Gastrocnemius medialis (tissue), 4 donors: ENCODE data around the gene MFSD6. TPM values are rescaled to one million over a fixed set of nuclear protein-coding genes. Genes with fewer than 3 reads are reported as not detected.

ENCODE experiments used
- ATAC-seq, 2 donors: fragments of 150-250 bp; one replicate each; pipeline ENCODE4 v1.9.1; 2016
- DNase-seq, 2 donors: peaks; one replicate each; pipeline ENCODE4 v3.0.0-alpha.2; 2019
- H3K27ac ChIP-seq, 4 donors: fragments of 200-600 bp; sonication (generic); 1 replicate in 1 of 4; 2 replicates in 3 of 4; pipeline ENCODE4 v1.5.1; 2016 to 2018; ENCODE audit warnings: mild to moderate bottlenecking in 2 of 4, moderate library complexity in 1 of 4
- H3K27me3 ChIP-seq, 3 donors: fragments of 200-600 bp; sonication (generic) in 2 of 3; 1 replicate in 1 of 3; 2 replicates in 2 of 3; pipeline versions ENCODE4 v1.5.1 to v1.6.0; 2016 to 2019; ENCODE audit warnings: mild to moderate bottlenecking in 1 of 3, moderate library complexity in 1 of 3
- H3K36me3 ChIP-seq, 2 donors: fragments of 200-600 bp; sonication (generic) in 1 of 2; one replicate each; pipeline ENCODE4 v1.5.1; 2017 to 2018
- H3K4me1 ChIP-seq, 2 donors: fragments of 200-600 bp; sonication (generic) in 1 of 2; one replicate each; pipeline ENCODE4 v1.5.1; 2016 to 2017; ENCODE audit warnings: mild to moderate bottlenecking in 2 of 2
- H3K4me3 ChIP-seq, 4 donors: fragments of 200-600 bp; sonication (generic) in 3 of 4; 1 replicate in 1 of 4; 2 replicates in 3 of 4; pipeline ENCODE4 v1.5.1; 2016 to 2019; ENCODE audit warnings: mild to moderate bottlenecking in 2 of 4
- H3K9me3 ChIP-seq, 3 donors: fragments of 200-600 bp; sonication (generic) in 2 of 3; 1 replicate in 1 of 3; 2 replicates in 2 of 3; pipeline ENCODE4 v1.5.1; 2016 to 2019
- POLR2A ChIP-seq, 2 donors: fragments of 450-650 bp; IDR thresholded peaks; one replicate each; pipeline ENCODE4 v1.6.1; 2017; ENCODE audit warnings: antibody characterized with exemption in 2 of 2, mild to moderate bottlenecking in 2 of 2, moderate library complexity in 2 of 2
- in situ Hi-C, 4 donors: fragments of 200-750 bp; cut with MboI; loops; one replicate each; pipeline versions ENCODE4 v1.15.0 to v1.8.0; 2017; ENCODE audit warnings: low sequenced_read_pairs in 4 of 4
- intact Hi-C: fragments of 100-400 bp; cut with DNase I; formaldehyde crosslinking; loops from one replicate; pipeline ENCODE4 v1.15.1; 2023; ENCODE audit warnings: low total_unique reads
- total RNA-seq, 4 donors: library from RNA; depleted of rRNA; stranded (reverse); fragments of >200 nt; gene quantifications; one replicate each; pipeline versions ENCODE4 v1.1.0 to v1.2.3, GENCODE V29; 2016
- TF ChIP-seq, protein P1 (sequence below), 5 experiments: fragments of 450-650 bp in 3 of 5; fragments of 200-600 bp in 2 of 5; sonication (generic) in 2 of 5; IDR thresholded peaks in 4 of 5; conservative IDR thresholded peaks in 1 of 5; 1 replicate in 4 of 5; 2 replicates in 1 of 5; pipeline ENCODE4 v1.5.1; 2016 to 2019; ENCODE audit warnings: antibody characterized with exemption in 5 of 5, mild to moderate bottlenecking in 3 of 5, moderate library complexity in 3 of 5

Gene MFSD6
- total RNA-seq, 4 donors from 2014 or later: 9.3 to 20.3 (median 12.5) TPM

- Histone ChIP-seq H3K36me3 (no peaks in the 10 kb centered on the region), H3K27ac (no peak overlapping the region), H3K27me3 (no peaks in the 10 kb centered on the region), H3K9me3 (no peaks in the 10 kb centered on the region), H3K4me3 (no peak overlapping the region), H3K4me1 (no peaks in the 10 kb centered on the region)
- no peak for ATAC-seq
- intact Hi-C loops: no loop called here
- no peak for DNase-seq
- in situ Hi-C loops: no loop called here
- no peak for TF ChIP-seq POLR2A (IDR thresholded peaks at IDR 0.05)
- TF ChIP-seq, protein P1, sequence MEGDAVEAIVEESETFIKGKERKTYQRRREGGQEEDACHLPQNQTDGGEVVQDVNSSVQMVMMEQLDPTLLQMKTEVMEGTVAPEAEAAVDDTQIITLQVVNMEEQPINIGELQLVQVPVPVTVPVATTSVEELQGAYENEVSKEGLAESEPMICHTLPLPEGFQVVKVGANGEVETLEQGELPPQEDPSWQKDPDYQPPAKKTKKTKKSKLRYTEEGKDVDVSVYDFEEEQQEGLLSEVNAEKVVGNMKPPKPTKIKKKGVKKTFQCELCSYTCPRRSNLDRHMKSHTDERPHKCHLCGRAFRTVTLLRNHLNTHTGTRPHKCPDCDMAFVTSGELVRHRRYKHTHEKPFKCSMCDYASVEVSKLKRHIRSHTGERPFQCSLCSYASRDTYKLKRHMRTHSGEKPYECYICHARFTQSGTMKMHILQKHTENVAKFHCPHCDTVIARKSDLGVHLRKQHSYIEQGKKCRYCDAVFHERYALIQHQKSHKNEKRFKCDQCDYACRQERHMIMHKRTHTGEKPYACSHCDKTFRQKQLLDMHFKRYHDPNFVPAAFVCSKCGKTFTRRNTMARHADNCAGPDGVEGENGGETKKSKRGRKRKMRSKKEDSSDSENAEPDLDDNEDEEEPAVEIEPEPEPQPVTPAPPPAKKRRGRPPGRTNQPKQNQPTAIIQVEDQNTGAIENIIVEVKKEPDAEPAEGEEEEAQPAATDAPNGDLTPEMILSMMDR (IDR thresholded peaks at IDR 0.05 in 4 of 5, conservative IDR thresholded peaks at IDR 0.05 in 1 of 5): peak in 3 of 5 experiments; percentile 6 to 35 (median 12)
Observed at GRCh38 chr2:190511104-190511503, 102.9 kb downstream of the MFSD6 start.

GRCh38 chr2:190512539-190513095 lies 104.5 kb downstream of the MFSD6 start:
- no peaks in the 10 kb centered on the region for H3K9me3 ChIP-seq
- in situ Hi-C loops (no loop called here), intact Hi-C loops (loop anchor here (2.0 kb wide), 1 partner anchor 128 kb away; no protein-coding TSS in a partner anchor)
- H3K36me3 ChIP-seq: no peaks in the 10 kb centered on the region
- H3K27me3 ChIP-seq: no peaks in the 10 kb centered on the region
- no peak overlapping the region for H3K4me3 ChIP-seq
- H3K27ac ChIP-seq: no peak overlapping the region
- H3K4me1 ChIP-seq: no peaks in the 10 kb centered on the region
- DNase-seq: no peak
- TF ChIP-seq, protein P1 (IDR thresholded peaks at IDR 0.05 in 4 of 5, conservative IDR thresholded peaks at IDR 0.05 in 1 of 5): no peak
- no peak for TF ChIP-seq POLR2A (IDR thresholded peaks at IDR 0.05)
- no peak for ATAC-seq

- DNase-seq (no peak), ATAC-seq (no peak)
- Histone ChIP-seq H3K4me1 (no peaks in the 10 kb centered on the region), H3K4me3 (no peak overlapping the region), H3K27ac (no peak overlapping the region), H3K27me3 (no peaks in the 10 kb centered on the region), H3K9me3 (no peaks in the 10 kb centered on the region), H3K36me3 (no peaks in the 10 kb centered on the region)
- in situ Hi-C loops (no loop called here), intact Hi-C loops (loop anchor here (2.0 kb wide), 1 partner anchor 129 kb away; no protein-coding TSS in a partner anchor)
- TF ChIP-seq, protein P1 (IDR thresholded peaks at IDR 0.05 in 4 of 5, conservative IDR thresholded peaks at IDR 0.05 in 1 of 5): no peak
- TF ChIP-seq POLR2A (IDR thresholded peaks at IDR 0.05): no peak
Observed at GRCh38 chr2:190513877-190514276, 105.7 kb downstream of the MFSD6 start.

DNA sequence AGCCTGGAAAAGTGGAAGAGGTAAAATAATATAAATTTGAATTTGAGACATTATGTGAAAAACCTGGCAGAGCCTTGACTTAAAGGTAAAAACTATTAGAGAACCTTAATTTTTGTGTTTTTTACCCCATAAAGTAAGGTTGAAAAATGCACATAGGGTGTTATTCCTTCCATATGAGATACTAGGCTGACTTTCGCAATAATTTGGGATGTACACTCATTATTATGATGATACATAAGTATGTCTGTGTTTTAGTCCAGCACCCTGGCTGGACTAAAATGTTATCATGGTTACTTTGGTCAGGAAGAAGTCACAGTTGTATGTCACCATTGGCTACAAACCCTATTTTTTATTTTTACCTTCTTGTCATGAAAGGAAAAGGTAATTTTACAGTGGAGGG lies 106.5 kb downstream of the MFSD6 start:
- no peak for ATAC-seq
- in situ Hi-C loops (no loop called here), intact Hi-C loops (no loop called here)
- no peaks in the 10 kb centered on the region for H3K9me3 ChIP-seq
- no peak for DNase-seq
- TF ChIP-seq, protein P1 (IDR thresholded peaks at IDR 0.05 in 4 of 5, conservative IDR thresholded peaks at IDR 0.05 in 1 of 5): no peak
- TF ChIP-seq POLR2A (IDR thresholded peaks at IDR 0.05): no peak
- H3K27me3 ChIP-seq: no peaks in the 10 kb centered on the region
- H3K27ac ChIP-seq: no peak overlapping the region
- H3K4me3 ChIP-seq: no peak overlapping the region
- H3K36me3 ChIP-seq: no peaks in the 10 kb centered on the region
- no peaks in the 10 kb centered on the region for H3K4me1 ChIP-seq

DNA sequence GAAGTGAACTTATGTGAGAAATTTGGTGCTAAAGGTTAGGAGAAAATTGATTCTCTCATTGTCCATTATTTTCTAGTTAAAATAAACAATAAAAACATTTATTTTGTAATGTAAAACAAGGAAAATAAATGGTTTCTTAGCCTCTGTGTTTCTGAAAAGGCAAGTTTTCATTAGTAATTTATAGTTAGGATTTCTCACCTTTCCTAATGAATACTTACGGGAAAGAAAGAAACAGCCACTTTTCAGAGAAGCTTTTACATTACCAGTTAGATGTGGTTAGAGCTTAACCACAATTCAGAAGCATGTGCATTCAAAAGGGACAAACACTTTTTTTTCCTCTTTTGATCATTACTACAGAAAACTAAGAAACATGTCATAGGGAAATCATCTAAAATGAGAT lies 107.5 kb downstream of the MFSD6 start:
- Histone ChIP-seq H3K36me3 (no peaks in the 10 kb centered on the region), H3K4me1 (no peaks in the 10 kb centered on the region), H3K4me3 (no peak overlapping the region), H3K9me3 (no peaks in the 10 kb centered on the region), H3K27me3 (no peaks in the 10 kb centered on the region), H3K27ac (no peak overlapping the region)
- DNase-seq: no peak
- intact Hi-C loops: no loop called here
- TF ChIP-seq, protein P1 (IDR thresholded peaks at IDR 0.05 in 4 of 5, conservative IDR thresholded peaks at IDR 0.05 in 1 of 5): no peak
- no peak for TF ChIP-seq POLR2A (IDR thresholded peaks at IDR 0.05)
- in situ Hi-C loops: no loop called here
- no peak for ATAC-seq
